Neural progenitor cell (in vitro differentiated cells): Measurements from ENCODE around the gene NPIPA3. TPM values are rescaled to one million over a fixed set of nuclear protein-coding genes. Genes with fewer than 3 reads are reported as not detected.
"Not testable (repeated sequence)": the region's sequence is repeated elsewhere in the genome, so short reads cannot be mapped to it uniquely, and the experiment has no call there.

ENCODE experiments used
- DNase-seq: peaks from one replicate; pipeline ENCODE4 v3.0.0-alpha.2; 2016; ENCODE audit warnings: low spot score
- H2AFZ ChIP-seq: fragments of 200-600 bp; sonication (generic); replicated peaks from 2 replicates; pipeline ENCODE4 v1.6.1; 2016; ENCODE audit warnings: antibody characterized with exemption
- H3F3A ChIP-seq: fragments of 200-600 bp; sonication (generic); 2 replicates; pipeline ENCODE4 v1.6.1; 2016; ENCODE audit warnings: antibody characterized with exemption, low read depth
- H3K27ac ChIP-seq: fragments of 200-600 bp; sonication (generic); 2 replicates; pipeline ENCODE4 v1.5.1; 2016; ENCODE audit warnings: mild to moderate bottlenecking
- H3K27me3 ChIP-seq: fragments of 200-600 bp; sonication (generic); 2 replicates; pipeline ENCODE4 v1.6.1; 2016; ENCODE audit warnings: mild to moderate bottlenecking, moderate library complexity
- H3K36me3 ChIP-seq: fragments of 200-600 bp; sonication (generic); 2 replicates; pipeline ENCODE4 v1.5.1; 2016
- H3K4me1 ChIP-seq: fragments of 200-600 bp; sonication (generic); 2 replicates; pipeline ENCODE4 v1.6.1; 2016; ENCODE audit warnings: mixed run types
- H3K4me2 ChIP-seq: fragments of 200-600 bp; sonication (generic); 2 replicates; pipeline ENCODE4 v1.6.1; 2016
- H3K4me3 ChIP-seq: fragments of 200-600 bp; sonication (generic); 2 replicates; pipeline ENCODE4 v1.5.1; 2016
- H3K79me2 ChIP-seq: fragments of 200-600 bp; sonication (generic); 2 replicates; pipeline ENCODE4 v1.6.1; 2016; ENCODE audit warnings: low read depth
- H3K9ac ChIP-seq: fragments of 200-600 bp; sonication (generic); 2 replicates; pipeline ENCODE4 v1.6.1; 2016
- H3K9me3 ChIP-seq: fragments of 200-600 bp; sonication (generic); 2 replicates; pipeline ENCODE4 v1.5.1; 2016; ENCODE audit warnings: low read depth
- H4K20me1 ChIP-seq: fragments of 200-600 bp; sonication (generic); 2 replicates; pipeline ENCODE4 v1.6.1; 2016; ENCODE audit warnings: low read depth
- H3K27ac Mint-ChIP-seq: 3 replicates; pipeline ENCODE4 v1.8.0; 2021; ENCODE audit warnings: mixed read lengths
- H3K27me3 Mint-ChIP-seq: 2 replicates; pipeline ENCODE4 v1.8.0; 2022; ENCODE audit warnings: low read depth, mild to moderate bottlenecking, inconsistent platforms, moderate library complexity, mixed read lengths; ENCODE audit not compliant: insufficient read depth
- H3K36me3 Mint-ChIP-seq: 3 replicates; pipeline ENCODE4 v1.8.0; 2021; ENCODE audit warnings: mixed read lengths
- H3K4me1 Mint-ChIP-seq: 3 replicates; pipeline ENCODE4 v1.8.0; 2021; ENCODE audit warnings: mixed read lengths
- H3K4me3 Mint-ChIP-seq: 3 replicates; pipeline ENCODE4 v1.8.0; 2021; ENCODE audit warnings: mild to moderate bottlenecking, moderate library complexity, mixed read lengths
- H3K9me3 Mint-ChIP-seq: 3 replicates; pipeline ENCODE4 v1.8.0; 2020; ENCODE audit warnings: mixed read lengths
- EZH2 ChIP-seq: fragments of 200-600 bp; sonication (generic); IDR thresholded peaks from 2 replicates; pipeline ENCODE4 v1.6.1; 2017; ENCODE audit warnings: antibody characterized with exemption, mild to moderate bottlenecking, moderate library complexity
- EZH2phosphoT487 ChIP-seq: fragments of 200-600 bp; sonication (generic); IDR thresholded peaks from 2 replicates; pipeline ENCODE4 v1.6.1; 2017; ENCODE audit warnings: antibody characterized with exemption
- total RNA-seq: library from RNA; depleted of rRNA; stranded (reverse); fragments of >200 nt; gene quantifications from 2 replicates; pipeline ENCODE4 v1.2.3, GENCODE V29; 2015; ENCODE audit warnings: low replicate concordance
- TF ChIP-seq, protein P1 (sequence below): fragments of 200-600 bp; sonication (generic); IDR thresholded peaks from 2 replicates; pipeline ENCODE4 v1.5.1; 2017; ENCODE audit warnings: antibody characterized with exemption, mild to moderate bottlenecking

The NPIPA3 gene
- total RNA-seq, 1 donor from 2014 or later: not detected

DNA sequence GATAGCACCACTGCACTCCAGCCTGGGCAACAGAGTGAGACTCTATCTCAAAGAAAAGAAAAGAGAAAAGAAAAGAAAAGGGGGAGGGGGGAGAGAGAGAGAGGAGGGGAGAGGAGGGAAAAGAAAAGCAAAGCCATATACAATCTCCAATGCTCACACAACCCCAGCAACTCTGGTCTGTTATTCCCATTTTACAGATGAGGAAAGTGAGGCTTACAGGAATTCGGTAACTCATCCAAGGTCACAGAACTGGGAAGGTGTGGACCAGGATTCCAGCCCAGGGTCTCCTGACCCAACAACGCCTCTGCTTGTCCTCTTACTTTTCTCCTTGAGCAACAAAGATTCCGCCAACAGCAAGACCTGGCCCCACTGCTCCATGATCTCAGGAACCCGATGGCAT, 22.1 kb upstream of the NPIPA3 start:
- TF ChIP-seq EZH2phosphoT487 (no peak), EZH2 (no peak)
- TF ChIP-seq, protein P1, sequence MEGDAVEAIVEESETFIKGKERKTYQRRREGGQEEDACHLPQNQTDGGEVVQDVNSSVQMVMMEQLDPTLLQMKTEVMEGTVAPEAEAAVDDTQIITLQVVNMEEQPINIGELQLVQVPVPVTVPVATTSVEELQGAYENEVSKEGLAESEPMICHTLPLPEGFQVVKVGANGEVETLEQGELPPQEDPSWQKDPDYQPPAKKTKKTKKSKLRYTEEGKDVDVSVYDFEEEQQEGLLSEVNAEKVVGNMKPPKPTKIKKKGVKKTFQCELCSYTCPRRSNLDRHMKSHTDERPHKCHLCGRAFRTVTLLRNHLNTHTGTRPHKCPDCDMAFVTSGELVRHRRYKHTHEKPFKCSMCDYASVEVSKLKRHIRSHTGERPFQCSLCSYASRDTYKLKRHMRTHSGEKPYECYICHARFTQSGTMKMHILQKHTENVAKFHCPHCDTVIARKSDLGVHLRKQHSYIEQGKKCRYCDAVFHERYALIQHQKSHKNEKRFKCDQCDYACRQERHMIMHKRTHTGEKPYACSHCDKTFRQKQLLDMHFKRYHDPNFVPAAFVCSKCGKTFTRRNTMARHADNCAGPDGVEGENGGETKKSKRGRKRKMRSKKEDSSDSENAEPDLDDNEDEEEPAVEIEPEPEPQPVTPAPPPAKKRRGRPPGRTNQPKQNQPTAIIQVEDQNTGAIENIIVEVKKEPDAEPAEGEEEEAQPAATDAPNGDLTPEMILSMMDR: no peak
- H3K9me3 Mint-ChIP-seq: peaks cover 3% of the 10 kb centered on the region
- no peaks in the 10 kb centered on the region for H3K27me3 ChIP-seq
- no peaks in the 10 kb centered on the region for H3K9me3 ChIP-seq
- H3K36me3 Mint-ChIP-seq: no peaks in the 10 kb centered on the region
- H3K27ac Mint-ChIP-seq: no peak overlapping the region
- no peaks in the 10 kb centered on the region for H4K20me1 ChIP-seq
- no peak overlapping the region for H2AFZ ChIP-seq
- H3K27ac ChIP-seq: no peak overlapping the region
- H3K4me3 Mint-ChIP-seq: no peak overlapping the region
- no peak for DNase-seq
- H3K36me3 ChIP-seq: no peaks in the 10 kb centered on the region
- no peak overlapping the region for H3K9ac ChIP-seq
- no peaks in the 10 kb centered on the region for H3K27me3 Mint-ChIP-seq
- H3F3A ChIP-seq: no peaks in the 10 kb centered on the region
- H3K4me2 ChIP-seq: no peak overlapping the region
- no peaks in the 10 kb centered on the region for H3K4me1 Mint-ChIP-seq
- H3K4me1 ChIP-seq: no peaks in the 10 kb centered on the region
- H3K4me3 ChIP-seq: no peak overlapping the region
- H3K79me2 ChIP-seq: no peaks in the 10 kb centered on the region

DNA sequence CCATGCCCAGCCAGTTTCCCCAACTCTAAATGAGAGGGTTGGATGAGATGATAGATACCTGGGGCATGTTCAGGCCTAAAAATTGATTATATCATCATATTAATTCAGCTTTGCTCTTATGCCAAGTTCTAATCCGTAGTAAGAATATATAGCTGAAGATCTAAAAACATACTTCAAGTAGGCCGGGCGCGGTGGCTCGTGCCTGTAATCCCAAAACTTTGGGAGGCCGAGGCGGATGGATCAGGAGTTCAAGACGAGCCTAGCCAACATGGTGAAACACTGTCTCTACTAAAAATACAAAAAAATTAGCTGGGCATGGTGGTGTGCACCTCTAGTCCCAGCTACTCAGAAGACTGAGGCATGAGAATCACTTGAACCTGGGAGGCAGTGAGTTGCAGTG, 21.1 kb upstream of the NPIPA3 start:
- no peak for DNase-seq
- H2AFZ ChIP-seq: no peak overlapping the region
- no peaks in the 10 kb centered on the region for H3K4me1 Mint-ChIP-seq
- H4K20me1 ChIP-seq: no peaks in the 10 kb centered on the region
- no peaks in the 10 kb centered on the region for H3K79me2 ChIP-seq
- H3K4me2 ChIP-seq: no peak overlapping the region
- no peaks in the 10 kb centered on the region for H3K9me3 Mint-ChIP-seq
- H3F3A ChIP-seq: no peaks in the 10 kb centered on the region
- no peak overlapping the region for H3K27ac ChIP-seq
- H3K4me3 Mint-ChIP-seq: no peak overlapping the region
- no peak overlapping the region for H3K27ac Mint-ChIP-seq
- no peaks in the 10 kb centered on the region for H3K4me1 ChIP-seq
- no peak overlapping the region for H3K4me3 ChIP-seq
- H3K27me3 ChIP-seq: no peaks in the 10 kb centered on the region
- no peaks in the 10 kb centered on the region for H3K36me3 Mint-ChIP-seq
- no peak overlapping the region for H3K9ac ChIP-seq
- no peaks in the 10 kb centered on the region for H3K9me3 ChIP-seq
- no peaks in the 10 kb centered on the region for H3K36me3 ChIP-seq
- no peaks in the 10 kb centered on the region for H3K27me3 Mint-ChIP-seq
- TF ChIP-seq EZH2phosphoT487 (no peak), EZH2 (no peak)
- TF ChIP-seq, protein P1: no peak

DNA sequence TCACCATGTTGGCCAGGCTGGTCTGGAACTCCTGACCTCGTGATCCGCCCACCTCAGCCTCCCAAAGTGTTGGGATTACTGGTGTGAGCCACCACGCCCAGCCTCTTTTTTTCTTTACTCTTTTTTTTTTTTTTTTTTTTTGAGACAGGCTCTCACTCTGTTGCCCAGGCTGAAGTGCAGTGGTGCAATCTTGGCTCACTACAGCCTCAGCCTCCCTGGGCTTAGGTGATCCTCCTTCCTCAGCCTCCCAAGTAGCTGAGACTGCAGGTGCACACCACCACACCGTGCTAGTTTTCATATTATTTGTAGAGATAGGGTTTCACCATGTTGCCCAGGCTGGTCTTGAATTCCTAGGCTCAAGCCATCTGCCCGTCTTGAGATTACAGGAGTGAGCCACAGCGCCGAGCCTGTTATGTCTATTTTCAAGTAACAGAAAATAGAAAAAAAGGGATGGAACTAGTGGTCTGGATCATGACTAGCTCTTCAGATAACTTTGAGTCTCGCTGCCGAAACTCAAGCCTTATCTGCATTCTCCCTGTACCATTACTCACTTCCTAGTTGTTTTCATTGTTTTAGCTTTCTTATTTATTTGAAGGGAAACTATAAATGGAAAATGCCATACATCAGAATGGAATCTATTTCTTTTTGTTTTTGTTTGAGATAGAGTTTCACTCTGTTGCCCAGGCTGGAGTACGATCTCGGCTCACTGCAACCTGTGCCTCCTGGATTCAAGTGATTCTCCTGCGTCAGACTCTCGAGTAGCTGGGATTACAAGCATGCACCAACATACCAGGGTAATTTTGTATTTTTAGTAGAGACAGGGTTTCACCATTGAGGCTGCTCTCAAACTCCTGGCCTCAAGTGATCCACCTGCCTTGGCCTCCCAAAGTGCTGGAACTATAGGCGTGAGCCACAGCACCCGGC, 17.1 kb upstream of the NPIPA3 start:
- not testable (repeated sequence) for H3K4me1 ChIP-seq, H3F3A ChIP-seq, DNase-seq, H4K20me1 ChIP-seq, H3K9me3 ChIP-seq, H3K9me3 Mint-ChIP-seq, H3K4me1 Mint-ChIP-seq, H3K4me3 ChIP-seq, H2AFZ ChIP-seq, H3K27me3 Mint-ChIP-seq, H3K4me2 ChIP-seq, H3K9ac ChIP-seq, H3K4me3 Mint-ChIP-seq, H3K27ac Mint-ChIP-seq, H3K27me3 ChIP-seq, H3K36me3 Mint-ChIP-seq, H3K36me3 ChIP-seq, H3K27ac ChIP-seq, H3K79me2 ChIP-seq

DNA sequence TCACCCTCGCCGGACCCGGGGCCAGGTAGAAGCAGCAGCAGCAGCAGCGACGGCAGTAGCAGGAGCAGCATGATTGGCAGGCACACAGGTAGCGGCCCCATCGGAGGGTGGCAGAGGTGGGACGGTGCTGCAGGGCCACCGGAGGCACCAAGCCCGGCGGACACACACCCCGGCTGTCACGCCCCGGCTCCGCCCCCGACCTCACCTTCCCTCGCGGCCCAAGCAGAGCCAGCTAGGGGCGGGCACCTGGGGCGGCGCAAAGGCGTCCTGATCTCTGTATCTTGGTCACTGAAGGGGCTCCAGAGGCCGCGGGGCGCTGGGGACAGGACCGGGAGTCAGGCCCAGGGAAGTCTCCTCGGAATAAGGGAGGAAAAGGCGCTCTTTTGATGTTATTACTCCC, 9.1 kb upstream of the NPIPA3 start, which contains the start of gene PLA2G10:
Gene PLA2G10 (minus strand): TSS at position 180 of the 400 bp plus-strand sequence. CDS start 79 bp downstream, at position 101.
- not testable (repeated sequence) for H3K9me3 ChIP-seq, H4K20me1 ChIP-seq, H3K4me3 Mint-ChIP-seq, H3K4me1 Mint-ChIP-seq, H3K36me3 Mint-ChIP-seq, H2AFZ ChIP-seq, H3F3A ChIP-seq, H3K9me3 Mint-ChIP-seq, H3K27me3 Mint-ChIP-seq, H3K9ac ChIP-seq, H3K27me3 ChIP-seq, H3K27ac ChIP-seq, H3K4me3 ChIP-seq, H3K4me1 ChIP-seq, DNase-seq, H3K4me2 ChIP-seq, H3K27ac Mint-ChIP-seq, H3K79me2 ChIP-seq, H3K36me3 ChIP-seq

DNA sequence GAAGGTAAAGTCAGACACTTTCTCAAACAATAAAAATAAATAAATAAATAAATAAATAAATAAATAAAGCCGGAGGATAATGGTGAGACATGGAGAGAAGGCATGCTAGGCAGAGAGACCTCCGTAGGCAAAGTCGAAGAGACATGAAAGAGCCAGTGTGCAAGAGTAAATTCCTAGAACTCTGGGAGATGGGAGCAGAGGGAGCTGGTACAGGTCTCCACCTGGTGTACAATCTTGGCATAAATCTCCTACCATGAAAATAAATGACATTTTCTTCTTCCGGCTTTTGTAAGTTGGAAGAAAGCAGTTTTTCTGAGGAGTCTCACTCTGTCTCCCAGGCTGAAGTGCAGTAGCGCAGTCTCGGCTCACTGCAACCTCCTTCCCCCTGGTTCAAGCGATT, 1.4 kb upstream of the NPIPA3 start:
- H3K79me2 ChIP-seq, H3K36me3 Mint-ChIP-seq, H3K27me3 ChIP-seq: not testable (repeated sequence)

DNA sequence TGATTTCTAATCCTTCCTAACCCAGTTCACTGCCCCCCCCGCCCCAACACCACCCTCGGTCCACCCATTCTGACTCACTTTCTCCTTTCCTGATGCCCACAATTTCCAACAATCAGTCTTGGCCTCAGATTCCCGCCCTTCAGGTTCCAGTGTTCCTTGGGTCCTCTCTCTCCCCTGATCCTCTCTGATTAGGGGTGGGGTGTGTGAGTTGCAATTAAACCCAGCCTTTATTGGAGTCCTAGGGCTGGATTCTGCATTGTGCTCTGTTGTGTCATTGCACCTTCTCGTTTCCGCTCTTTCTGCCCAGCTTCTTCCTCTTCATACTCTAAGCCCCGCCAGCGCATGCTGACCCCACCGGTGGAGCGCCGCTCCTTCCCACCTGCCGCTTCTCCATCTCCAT, 539 bp upstream of the NPIPA3 start:
- H3K27ac Mint-ChIP-seq, H3K4me1 ChIP-seq, H3K36me3 ChIP-seq, H3K27me3 ChIP-seq, H3K9me3 ChIP-seq, DNase-seq, H3K27me3 Mint-ChIP-seq, H3K79me2 ChIP-seq, H4K20me1 ChIP-seq, H3K27ac ChIP-seq, H3K4me3 ChIP-seq, H3K4me3 Mint-ChIP-seq, H3K9me3 Mint-ChIP-seq, H3K36me3 Mint-ChIP-seq, H2AFZ ChIP-seq, H3K4me2 ChIP-seq, H3K9ac ChIP-seq, H3F3A ChIP-seq, H3K4me1 Mint-ChIP-seq: not testable (repeated sequence)

More for the DNA sequence above, 1.4 kb upstream of the NPIPA3 start:
- not testable (repeated sequence) for H3K9ac ChIP-seq, DNase-seq, H3K4me1 Mint-ChIP-seq, H2AFZ ChIP-seq, H3K27me3 Mint-ChIP-seq, H3K4me3 Mint-ChIP-seq, H3F3A ChIP-seq, H3K27ac ChIP-seq, H3K4me2 ChIP-seq, H3K9me3 ChIP-seq, H3K36me3 ChIP-seq, H3K9me3 Mint-ChIP-seq, H3K4me1 ChIP-seq, H4K20me1 ChIP-seq, H3K4me3 ChIP-seq, H3K27ac Mint-ChIP-seq
